Stomach (tissue), 4 donors: Measurements from ENCODE around the gene ENOX1.

Source experiments
- EP300 ChIP-seq: sonication (generic); formaldehyde crosslinking; IDR thresholded peaks from one replicate; pipeline ENCODE4 v1.6.1; 2017; ENCODE audit warnings: antibody characterized with exemption
- POLR2A ChIP-seq, 4 donors: fragments of 450-650 bp; IDR thresholded peaks; one replicate each; pipeline ENCODE4 v1.6.1; 2016; ENCODE audit warnings: antibody characterized with exemption in 4 of 4, control low read depth in 2 of 4, mild to moderate bottlenecking in 1 of 4, moderate library complexity in 1 of 4
- TF ChIP-seq, protein P1 (sequence below), 7 experiments: fragments of 450-650 bp in 4 of 7; fragments of 200-600 bp in 3 of 7; sonication (generic) in 3 of 7; IDR thresholded peaks; one replicate each; pipeline ENCODE4 v1.5.1; 2016 to 2019; ENCODE audit warnings: antibody characterized with exemption in 7 of 7, control low read depth in 2 of 7, mild to moderate bottlenecking in 1 of 7

GRCh38 chr13:43335764-43336163, 451.0 kb downstream of the ENOX1 start:
- TF ChIP-seq, protein P1, sequence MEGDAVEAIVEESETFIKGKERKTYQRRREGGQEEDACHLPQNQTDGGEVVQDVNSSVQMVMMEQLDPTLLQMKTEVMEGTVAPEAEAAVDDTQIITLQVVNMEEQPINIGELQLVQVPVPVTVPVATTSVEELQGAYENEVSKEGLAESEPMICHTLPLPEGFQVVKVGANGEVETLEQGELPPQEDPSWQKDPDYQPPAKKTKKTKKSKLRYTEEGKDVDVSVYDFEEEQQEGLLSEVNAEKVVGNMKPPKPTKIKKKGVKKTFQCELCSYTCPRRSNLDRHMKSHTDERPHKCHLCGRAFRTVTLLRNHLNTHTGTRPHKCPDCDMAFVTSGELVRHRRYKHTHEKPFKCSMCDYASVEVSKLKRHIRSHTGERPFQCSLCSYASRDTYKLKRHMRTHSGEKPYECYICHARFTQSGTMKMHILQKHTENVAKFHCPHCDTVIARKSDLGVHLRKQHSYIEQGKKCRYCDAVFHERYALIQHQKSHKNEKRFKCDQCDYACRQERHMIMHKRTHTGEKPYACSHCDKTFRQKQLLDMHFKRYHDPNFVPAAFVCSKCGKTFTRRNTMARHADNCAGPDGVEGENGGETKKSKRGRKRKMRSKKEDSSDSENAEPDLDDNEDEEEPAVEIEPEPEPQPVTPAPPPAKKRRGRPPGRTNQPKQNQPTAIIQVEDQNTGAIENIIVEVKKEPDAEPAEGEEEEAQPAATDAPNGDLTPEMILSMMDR (IDR thresholded peaks at IDR 0.05) = no peak
- TF ChIP-seq POLR2A (IDR thresholded peaks at IDR 0.05) = no peak
- TF ChIP-seq EP300 = no peak
